ENCODE data around the gene MAP3K5. TPM values are rescaled to one million over a fixed set of nuclear protein-coding genes. Genes with fewer than 3 reads are reported as not detected.
A peak's percentile ranks its signal among the peaks of the same experiment; 100 is the strongest.

MAP3K5 gene
- total RNA-seq, 1 donor from 2014 or later, result 24.4 TPM

DNA sequence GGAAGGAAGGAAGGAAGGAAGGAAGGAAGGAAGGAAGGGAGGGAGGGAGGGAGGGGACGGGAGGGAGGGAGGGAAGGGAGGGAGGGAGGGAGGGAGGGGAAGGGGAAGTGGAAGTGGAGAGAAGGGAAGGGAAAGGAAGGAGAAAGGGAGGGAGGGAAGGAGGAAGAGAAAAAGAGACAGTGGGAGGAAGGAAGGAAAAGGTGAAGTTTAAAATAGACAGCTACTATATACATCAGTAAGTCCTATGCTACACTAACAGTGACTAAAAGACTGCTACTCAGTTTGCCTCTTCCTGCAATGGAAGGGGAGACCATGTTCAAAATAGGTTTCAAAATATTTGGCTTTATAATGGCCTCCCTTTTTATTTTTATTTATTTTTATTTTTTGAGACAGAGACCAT, 22.5 kb downstream of the MAP3K5 start:
- ChIA-PET POLR2A (no interaction called here), CTCF (interaction anchor here (1.6 kb wide), 1 partner anchor 23 kb away, joined by 5 read pairs; the partner anchor contains the start of gene MAP3K5)
- Mint-ChIP-seq H3K27ac (no peak overlapping the region), H3K9me3 (no peaks in the 10 kb centered on the region), H3K36me3 (ENCODE audit: low read depth) (peaks cover 6% of the 10 kb centered on the region), H3K27me3 (no peaks in the 10 kb centered on the region), H3K4me1 (peaks cover 84% of the 10 kb centered on the region), H3K4me3 (no peak overlapping the region)
- DNase-seq, result no peak
- no peak for ATAC-seq (ENCODE audit: low read depth)
- TF ChIP-seq, protein P1, sequence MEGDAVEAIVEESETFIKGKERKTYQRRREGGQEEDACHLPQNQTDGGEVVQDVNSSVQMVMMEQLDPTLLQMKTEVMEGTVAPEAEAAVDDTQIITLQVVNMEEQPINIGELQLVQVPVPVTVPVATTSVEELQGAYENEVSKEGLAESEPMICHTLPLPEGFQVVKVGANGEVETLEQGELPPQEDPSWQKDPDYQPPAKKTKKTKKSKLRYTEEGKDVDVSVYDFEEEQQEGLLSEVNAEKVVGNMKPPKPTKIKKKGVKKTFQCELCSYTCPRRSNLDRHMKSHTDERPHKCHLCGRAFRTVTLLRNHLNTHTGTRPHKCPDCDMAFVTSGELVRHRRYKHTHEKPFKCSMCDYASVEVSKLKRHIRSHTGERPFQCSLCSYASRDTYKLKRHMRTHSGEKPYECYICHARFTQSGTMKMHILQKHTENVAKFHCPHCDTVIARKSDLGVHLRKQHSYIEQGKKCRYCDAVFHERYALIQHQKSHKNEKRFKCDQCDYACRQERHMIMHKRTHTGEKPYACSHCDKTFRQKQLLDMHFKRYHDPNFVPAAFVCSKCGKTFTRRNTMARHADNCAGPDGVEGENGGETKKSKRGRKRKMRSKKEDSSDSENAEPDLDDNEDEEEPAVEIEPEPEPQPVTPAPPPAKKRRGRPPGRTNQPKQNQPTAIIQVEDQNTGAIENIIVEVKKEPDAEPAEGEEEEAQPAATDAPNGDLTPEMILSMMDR (IDR thresholded peaks at IDR 0.05), result no peak
- intact Hi-C loops (cut with micrococcal nuclease), result no loop called here

DNA sequence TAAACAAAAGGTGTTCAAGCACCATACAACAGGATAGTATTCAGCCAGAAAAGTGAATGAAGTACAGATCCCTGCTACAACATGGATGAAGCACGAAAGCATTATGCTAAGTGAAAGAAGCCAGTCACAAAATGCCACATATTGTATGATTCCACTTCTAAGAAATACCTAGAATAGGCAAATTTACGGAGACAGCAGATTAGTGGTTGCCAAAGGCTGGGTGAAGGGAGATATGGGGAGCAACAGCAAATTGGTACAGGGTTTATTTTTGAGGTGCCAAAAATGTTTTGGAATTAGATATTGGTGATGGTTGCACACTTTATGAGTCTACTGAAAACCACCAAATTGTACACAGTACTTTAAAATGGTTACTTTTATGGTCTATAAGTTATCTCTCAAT, 23.2 kb downstream of the MAP3K5 start:
- Mint-ChIP-seq H3K36me3 (ENCODE audit: low read depth) (peaks cover 6% of the 10 kb centered on the region), H3K27ac (peak overlapping the region; percentile 53), H3K27me3 (no peaks in the 10 kb centered on the region), H3K4me1 (peaks cover 84% of the 10 kb centered on the region), H3K9me3 (no peaks in the 10 kb centered on the region), H3K4me3 (no peak overlapping the region)
- POLR2A ChIA-PET, result interaction anchor here (0.6 kb wide), 1 partner anchor 17 kb away, joined by 5 read pairs; no protein-coding TSS in a partner anchor
- ATAC-seq (ENCODE audit: low read depth), result no peak
- TF ChIP-seq, protein P1 (IDR thresholded peaks at IDR 0.05), result no peak
- intact Hi-C loops (cut with micrococcal nuclease), result no loop called here
- CTCF ChIA-PET, result interaction anchor here (1.6 kb wide), 1 partner anchor 23 kb away, joined by 5 read pairs; the partner anchor contains the start of gene MAP3K5
- no peak for DNase-seq

DNA sequence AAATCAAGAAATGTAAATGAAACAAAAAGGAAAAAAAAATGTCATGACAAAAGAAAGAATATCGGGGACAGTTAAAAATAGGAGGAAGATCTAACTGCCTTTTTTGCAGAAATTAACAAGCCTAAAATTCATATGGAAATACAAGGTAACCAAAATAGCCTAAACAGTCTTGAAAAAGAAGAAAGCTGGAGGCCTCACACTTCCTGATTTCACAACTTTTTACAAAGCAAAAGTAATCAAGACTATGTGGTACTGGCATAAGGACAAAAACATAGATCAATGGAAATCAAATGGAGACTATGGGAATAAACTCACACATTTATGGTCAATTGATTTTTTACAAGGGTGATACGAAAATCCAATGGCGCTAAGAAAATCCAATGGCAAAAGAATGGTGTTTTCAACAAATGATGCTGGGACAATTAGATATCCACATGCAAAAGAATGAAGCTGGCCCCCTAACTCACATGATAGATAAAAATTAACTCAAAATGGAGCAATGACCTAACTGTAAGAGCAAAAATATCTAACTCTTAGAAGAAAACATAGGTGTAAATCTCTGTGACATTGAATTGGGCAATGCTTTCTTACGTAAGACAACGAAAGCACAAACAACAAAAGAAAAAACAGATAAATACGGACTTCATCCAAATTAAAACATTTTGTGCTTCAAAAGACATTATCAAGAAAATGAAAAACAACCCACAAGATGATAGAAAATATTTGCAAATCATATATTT, 24.5 kb downstream of the MAP3K5 start:
- Mint-ChIP-seq H3K4me1 (peaks cover 84% of the 10 kb centered on the region), H3K36me3 (ENCODE audit: low read depth) (no peaks in the 10 kb centered on the region), H3K4me3 (peak overlapping the region; percentile 29), H3K27me3 (no peaks in the 10 kb centered on the region), H3K27ac (peak overlapping the region; percentile 75), H3K9me3 (no peaks in the 10 kb centered on the region)
- DNase-seq (no peak), ATAC-seq (ENCODE audit: low read depth) (no peak)
- intact Hi-C loops (cut with micrococcal nuclease), result no loop called here
- CTCF ChIA-PET, result no interaction called here
- TF ChIP-seq, protein P1 (IDR thresholded peaks at IDR 0.05), result no peak
- POLR2A ChIA-PET, result interaction anchor here (1.1 kb wide), 1 partner anchor 24 kb away, joined by 4 read pairs; the partner anchor contains the start of gene MAP3K5

DNA sequence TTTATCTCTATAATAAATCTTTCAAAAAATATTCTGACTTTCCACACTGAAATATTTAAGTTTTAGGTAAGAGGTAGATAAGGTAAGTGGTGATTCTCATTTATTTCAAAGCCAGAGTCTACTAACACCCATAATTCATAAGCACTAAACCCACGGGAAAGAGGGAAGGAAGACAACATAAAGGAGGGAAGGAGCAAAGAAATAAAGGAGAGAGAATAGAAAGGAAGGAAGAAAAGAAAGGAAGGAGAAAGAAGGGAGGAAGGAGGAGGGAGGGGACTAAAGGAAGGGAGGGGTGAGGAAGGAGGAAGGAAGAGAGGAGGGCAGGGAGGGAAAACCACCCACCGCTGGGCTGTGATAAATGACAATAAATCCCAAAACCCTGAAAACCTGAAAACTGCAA, 25.2 kb downstream of the MAP3K5 start:
- ChIA-PET POLR2A (interaction anchor here (1.1 kb wide), 1 partner anchor 25 kb away, joined by 4 read pairs; the partner anchor contains the start of gene MAP3K5), CTCF (no interaction called here)
- DNase-seq (no peak), ATAC-seq (ENCODE audit: low read depth) (no peak)
- Mint-ChIP-seq H3K27ac (peak overlapping the region; percentile 75), H3K27me3 (no peaks in the 10 kb centered on the region), H3K36me3 (ENCODE audit: low read depth) (no peaks in the 10 kb centered on the region), H3K4me3 (peak overlapping the region; percentile 29), H3K4me1 (peaks cover 84% of the 10 kb centered on the region), H3K9me3 (no peaks in the 10 kb centered on the region)
- intact Hi-C loops (cut with micrococcal nuclease), result no loop called here
- TF ChIP-seq, protein P1 (IDR thresholded peaks at IDR 0.05), result no peak

DNA sequence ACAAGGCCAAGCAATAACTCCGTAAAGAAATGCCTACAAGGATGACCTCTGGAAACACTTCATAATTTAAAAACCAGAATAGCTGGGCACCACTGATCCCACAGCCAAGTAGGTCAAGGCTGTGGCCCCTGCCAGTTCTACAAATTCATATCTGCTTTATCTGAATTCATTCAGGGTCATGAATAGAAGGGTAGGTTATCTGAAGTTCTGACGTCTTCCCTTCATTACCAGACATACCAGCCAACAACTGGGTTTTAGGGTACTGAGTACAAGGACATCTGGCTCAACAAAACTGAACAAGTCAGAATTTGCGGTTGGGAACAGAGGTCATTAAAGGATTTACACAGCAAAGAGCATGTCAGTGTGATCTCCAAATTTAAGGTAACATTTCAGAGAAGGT, 26.0 kb downstream of the MAP3K5 start:
- Mint-ChIP-seq H3K27me3 (no peaks in the 10 kb centered on the region), H3K36me3 (ENCODE audit: low read depth) (no peaks in the 10 kb centered on the region), H3K4me3 (no peak overlapping the region), H3K27ac (peak overlapping the region; percentile 76), H3K4me1 (peaks cover 85% of the 10 kb centered on the region), H3K9me3 (no peaks in the 10 kb centered on the region)
- ATAC-seq (ENCODE audit: low read depth) (no peak), DNase-seq (no peak)
- CTCF ChIA-PET, result interaction anchor here (5.0 kb wide), 1 partner anchor 25 kb away, joined by 49 read pairs; the partner anchor contains the start of gene MAP3K5
- TF ChIP-seq, protein P1 (IDR thresholded peaks at IDR 0.05), result no peak
- intact Hi-C loops (cut with micrococcal nuclease), result no loop called here
- POLR2A ChIA-PET, result interaction anchor here (1.1 kb wide), 1 partner anchor 20 kb away, joined by 3 read pairs; no protein-coding TSS in a partner anchor
